HT-29 (cell line): ENCODE results near the gene CST3. TPM values are rescaled to one million over a fixed set of nuclear protein-coding genes. Genes with fewer than 3 reads are reported as not detected.
"Not testable (repeated sequence)": the region's sequence is repeated elsewhere in the genome, so short reads cannot be mapped to it uniquely, and the experiment has no call there.

Experiments
- DNase-seq: peaks from one replicate; pipeline ENCODE4 v3.0.0-alpha.2; 2015; ENCODE audit warnings: low spot score
- total RNA-seq: library from RNA; depleted of rRNA; stranded (reverse); fragments of >200 nt; shearing (Covaris generic); gene quantifications from 2 replicates; pipeline ENCODE4 v1.2.3, GENCODE V29; 2014

CST3 gene
- total RNA-seq, 1 experiment from 2014 or later: 453 TPM

- no peak for DNase-seq
Observed at GRCh38 chr20:23628402-23629016, 9.2 kb downstream of the CST3 start.

- no peak for DNase-seq
Observed at GRCh38 chr20:23627501-23627900, 10.3 kb downstream of the CST3 start.

- no peak for DNase-seq
Observed at GRCh38 chr20:23626040-23626620, 11.6 kb downstream of the CST3 start.

- DNase-seq: no peak
Observed at GRCh38 chr20:23625236-23625964, 12.4 kb downstream of the CST3 start.

GRCh38 chr20:23624324-23624691 is 13.4 kb downstream of the CST3 start:
- DNase-seq: no peak

GRCh38 chr20:23623666-23624323 is 14.0 kb downstream of the CST3 start:
- no peak for DNase-seq

- DNase-seq: peak; percentile 39
Observed at GRCh38 chr20:23622839-23623343, 14.9 kb downstream of the CST3 start.

- not testable (repeated sequence) for DNase-seq
Observed at GRCh38 chr20:23622401-23622800, 15.4 kb downstream of the CST3 start.

GRCh38 chr20:23620670-23621386 is 16.9 kb downstream of the CST3 start:
- not testable (repeated sequence) for DNase-seq

GRCh38 chr20:23614163-23614562 is 23.6 kb downstream of the CST3 start:
- no peak for DNase-seq

GRCh38 chr20:23613676-23614075 is 24.1 kb downstream of the CST3 start:
- DNase-seq: no peak

GRCh38 chr20:23612396-23612795 is 25.4 kb downstream of the CST3 start:
- no peak for DNase-seq

GRCh38 chr20:23609486-23610109 is 28.2 kb downstream of the CST3 start:
- no peak for DNase-seq

- no peak for DNase-seq
Observed at GRCh38 chr20:23608251-23608846, 29.4 kb downstream of the CST3 start.

- no peak for DNase-seq
Observed at GRCh38 chr20:23607497-23608245, 30.1 kb downstream of the CST3 start.

- peak; percentile 81 for DNase-seq
Observed at GRCh38 chr20:23606652-23607049, 31.1 kb downstream of the CST3 start.

GRCh38 chr20:23605867-23606651 is 31.7 kb downstream of the CST3 start, which contains the start of gene CST9:
TSS of gene CST9 (minus strand) at chr20:23605917. CDS start at chr20:23605864, 53 bp downstream.
- DNase-seq: no peak

GRCh38 chr20:23604306-23604705 is 33.4 kb downstream of the CST3 start:
- DNase-seq: no peak

- DNase-seq: no peak
Observed at GRCh38 chr20:23603321-23603720, 34.4 kb downstream of the CST3 start.
